HepG2 (cell line): Measurements from ENCODE around the gene MRPS14. TPM values are rescaled to one million over a fixed set of nuclear protein-coding genes. Genes with fewer than 3 reads are reported as not detected.

Experiments used
- JDP2 ChIP-seq: sonication (generic); formaldehyde crosslinking; IDR thresholded peaks from 2 replicates; pipeline ENCODE4 v1.8.1; 2022; ENCODE audit warnings: missing genetic modification reagents, borderline replicate concordance
- RCOR2 ChIP-seq: IDR thresholded peaks from 2 replicates; pipeline ENCODE4 v1.6.1; 2016; ENCODE audit warnings: missing biosample characterization, missing genetic modification reagents
- RNF2 ChIP-seq: fragments of 450-650 bp; conservative IDR thresholded peaks from 2 replicates; pipeline ENCODE4 v1.6.1; 2016; ENCODE audit warnings: low read depth
- TAF1 ChIP-seq: sonication (generic); formaldehyde crosslinking; IDR thresholded peaks from 2 replicates; pipeline ENCODE4 v1.4.0; 2020; ENCODE audit warnings: missing genetic modification reagents
- ZBTB40 ChIP-seq, 2 experiments: fragments of 450-650 bp in 1 of 2; sonication (generic) in 1 of 2; formaldehyde crosslinking in 1 of 2; IDR thresholded peaks; 2 replicates each; pipeline versions ENCODE4 v1.6.1 to v1.8.0; 2016 to 2022; ENCODE audit warnings: antibody characterized with exemption in 1 of 2, mild to moderate bottlenecking in 1 of 2, missing genetic modification reagents in 1 of 2
- ZKSCAN1 ChIP-seq: fragments of 150-350 bp; IDR thresholded peaks from 2 replicates; pipeline ENCODE4 v1.6.1; 2014; ENCODE audit warnings: low read length
- ZNF382 ChIP-seq: sonication (generic); formaldehyde crosslinking; IDR thresholded peaks from 2 replicates; pipeline ENCODE4 v1.5.0; 2020; ENCODE audit warnings: missing genetic modification reagents, mild to moderate bottlenecking, borderline replicate concordance
- ZNF468 ChIP-seq: sonication (generic); formaldehyde crosslinking; IDR thresholded peaks from 2 replicates; pipeline ENCODE4 v1.8.0; 2022; ENCODE audit warnings: mild to moderate bottlenecking, moderate library complexity, missing genetic modification reagents
- ZNF496 ChIP-seq: sonication (generic); formaldehyde crosslinking; IDR thresholded peaks from 2 replicates; pipeline ENCODE4 v1.8.1; 2023; ENCODE audit warnings: mild to moderate bottlenecking, moderate library complexity, missing genetic modification reagents; ENCODE audit not compliant: insufficient replicate concordance
- ZNF572 ChIP-seq: sonication (generic); formaldehyde crosslinking; IDR thresholded peaks from 2 replicates; pipeline ENCODE4 v1.5.1; 2020; ENCODE audit warnings: mild to moderate bottlenecking, missing genetic modification reagents
- ZNF660 ChIP-seq: sonication (generic); formaldehyde crosslinking; IDR thresholded peaks from 2 replicates; pipeline ENCODE4 v1.5.1; 2020; ENCODE audit warnings: mild to moderate bottlenecking, low read depth, missing genetic modification reagents, borderline replicate concordance
- polyA plus RNA-seq, 8 experiments: library from polyadenylated mRNA; depleted of rRNA in 3 of 8; stranded (reverse) in 7 of 8; unstranded in 1 of 8; fragments of >200 nt; fragmentation: Illumina TruSeq in 4 of 8; extraction: Trizol in 4 of 8; gene quantifications; 2 replicates each; pipeline versions ENCODE4 v1.2.1 to v1.2.3, GENCODE V29; 2011 to 2016; ENCODE audit warnings: low read depth in 4 of 8, missing spikeins in 1 of 8, mixed read lengths in 1 of 8; ENCODE audit not compliant: insufficient read depth in 1 of 8
- total RNA-seq, 5 experiments: library from RNA; depleted of rRNA; stranded (reverse); fragments of >200 nt; fragmentation: Illumina TruSeq; extraction: Trizol; gene quantifications; 2 replicates each; pipeline ENCODE4 v1.2.3, GENCODE V29; 2016; ENCODE audit warnings: low read depth in 1 of 5
- TF ChIP-seq, protein P1 (sequence below), 2 experiments: sonication (generic) in 1 of 2; formaldehyde crosslinking in 1 of 2; IDR thresholded peaks; 2 replicates each; pipeline versions ENCODE4 v1.5.1 to v1.6.1; 2011 to 2020; ENCODE audit warnings: borderline replicate concordance in 1 of 2, low read depth in 1 of 2, low read length in 1 of 2, mild to moderate bottlenecking in 1 of 2, missing genetic modification reagents in 1 of 2, moderate library complexity in 1 of 2
- TF ChIP-seq, protein P2 (sequence below): sonication (generic); formaldehyde crosslinking; IDR thresholded peaks from 2 replicates; pipeline ENCODE4 v1.4.0; 2020; ENCODE audit warnings: mild to moderate bottlenecking, missing genetic modification reagents

MRPS14 gene
- total and polyA plus RNA-seq, 2 of the 13 experiments (the other 11 are each of a cell fraction or from before 2014, with no cell fraction given): 36.6 to 43.2 TPM

- TF ChIP-seq, protein P1, sequence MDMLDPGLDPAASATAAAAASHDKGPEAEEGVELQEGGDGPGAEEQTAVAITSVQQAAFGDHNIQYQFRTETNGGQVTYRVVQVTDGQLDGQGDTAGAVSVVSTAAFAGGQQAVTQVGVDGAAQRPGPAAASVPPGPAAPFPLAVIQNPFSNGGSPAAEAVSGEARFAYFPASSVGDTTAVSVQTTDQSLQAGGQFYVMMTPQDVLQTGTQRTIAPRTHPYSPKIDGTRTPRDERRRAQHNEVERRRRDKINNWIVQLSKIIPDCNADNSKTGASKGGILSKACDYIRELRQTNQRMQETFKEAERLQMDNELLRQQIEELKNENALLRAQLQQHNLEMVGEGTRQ (IDR thresholded peaks at IDR 0.05; ENCODE audit: low read depth, low read length): peak; percentile 80
- TF ChIP-seq, protein P1 (CRISPR knock-in tag; IDR thresholded peaks at IDR 0.05; ENCODE audit: borderline replicate concordance): peak; percentile 95; the same call in 1 of the 2 replicates
- TF ChIP-seq TAF1: peak; percentile 89
- no peak for TF ChIP-seq ZNF468 (CRISPR knock-in tag)
- TF ChIP-seq ZBTB40 (IDR thresholded peaks at IDR 0.05): peak; percentile 69
- peak; percentile 58; the same call in 1 of the 2 replicates for TF ChIP-seq ZBTB40 (CRISPR knock-in tag; IDR thresholded peaks at IDR 0.05)
- no peak for TF ChIP-seq ZNF572 (CRISPR knock-in tag)
- TF ChIP-seq, protein P2, sequence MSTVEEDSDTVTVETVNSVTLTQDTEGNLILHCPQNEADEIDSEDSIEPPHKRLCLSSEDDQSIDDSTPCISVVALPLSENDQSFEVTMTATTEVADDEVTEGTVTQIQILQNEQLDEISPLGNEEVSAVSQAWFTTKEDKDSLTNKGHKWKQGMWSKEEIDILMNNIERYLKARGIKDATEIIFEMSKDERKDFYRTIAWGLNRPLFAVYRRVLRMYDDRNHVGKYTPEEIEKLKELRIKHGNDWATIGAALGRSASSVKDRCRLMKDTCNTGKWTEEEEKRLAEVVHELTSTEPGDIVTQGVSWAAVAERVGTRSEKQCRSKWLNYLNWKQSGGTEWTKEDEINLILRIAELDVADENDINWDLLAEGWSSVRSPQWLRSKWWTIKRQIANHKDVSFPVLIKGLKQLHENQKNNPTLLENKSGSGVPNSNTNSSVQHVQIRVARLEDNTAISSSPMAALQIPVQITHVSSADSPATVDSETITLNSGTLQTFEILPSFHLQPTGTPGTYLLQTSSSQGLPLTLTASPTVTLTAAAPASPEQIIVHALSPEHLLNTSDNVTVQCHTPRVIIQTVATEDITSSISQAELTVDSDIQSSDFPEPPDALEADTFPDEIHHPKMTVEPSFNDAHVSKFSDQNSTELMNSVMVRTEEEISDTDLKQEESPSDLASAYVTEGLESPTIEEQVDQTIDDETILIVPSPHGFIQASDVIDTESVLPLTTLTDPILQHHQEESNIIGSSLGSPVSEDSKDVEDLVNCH: no peak
- TF ChIP-seq RCOR2: no peak
- TF ChIP-seq RNF2: peak; percentile 67
- no peak; the same call in 1 of the 2 replicates for TF ChIP-seq JDP2
- TF ChIP-seq ZNF660 (CRISPR knock-in tag): no peak
- no peak for TF ChIP-seq ZNF382 (CRISPR knock-in tag)
- TF ChIP-seq ZNF496 (CRISPR knock-in tag): no peak
- no peak; the same call in 1 of the 2 replicates for TF ChIP-seq ZKSCAN1
These were observed 23.8 kb downstream of the MRPS14 start (continued) for GRCh38 chr1:174999216-174999935.
